Thymus (tissue), 11 donors: ENCODE data around the gene KRT23. TPM values are rescaled to one million over a fixed set of nuclear protein-coding genes. Genes with fewer than 3 reads are reported as not detected.

ENCODE experiments used
- DNase-seq, 9 donors: peaks; one replicate each; pipeline ENCODE4 v3.0.0-alpha.2; 2013; ENCODE audit warnings: low spot score in 9 of 9, low read depth in 6 of 9, missing footprints in 1 of 9
- H3K27ac ChIP-seq, 2 donors: one replicate each; pipeline ENCODE4 v1.5.1; 2013; ENCODE audit warnings: control low read depth in 1 of 2, low read depth in 1 of 2, low read length in 1 of 2, mild to moderate bottlenecking in 1 of 2, moderate library complexity in 1 of 2
- H3K27me3 ChIP-seq, 2 donors: one replicate each; pipeline ENCODE4 v1.5.1; 2013; ENCODE audit warnings: low read length in 1 of 2; ENCODE audit not compliant: control insufficient read depth in 2 of 2, insufficient read depth in 1 of 2
- H3K36me3 ChIP-seq, 2 donors: one replicate each; pipeline ENCODE4 v1.5.1; 2013; ENCODE audit warnings: low read length in 1 of 2, mild to moderate bottlenecking in 1 of 2, moderate library complexity in 1 of 2; ENCODE audit not compliant: control insufficient read depth in 2 of 2, insufficient read depth in 2 of 2
- H3K4me1 ChIP-seq, 2 donors: one replicate each; pipeline ENCODE4 v1.5.1; 2013; ENCODE audit warnings: low read length in 2 of 2; ENCODE audit not compliant: control insufficient read depth in 2 of 2, insufficient read depth in 2 of 2
- H3K4me3 ChIP-seq, 2 donors: one replicate each; pipeline ENCODE4 v1.5.1; 2013; ENCODE audit warnings: low read length in 2 of 2, control low read depth in 1 of 2, mild to moderate bottlenecking in 1 of 2
- H3K9me3 ChIP-seq, 2 donors: one replicate each; pipeline ENCODE4 v1.5.1; 2013; ENCODE audit warnings: low read length in 1 of 2, mild to moderate bottlenecking in 1 of 2; ENCODE audit not compliant: control insufficient read depth in 2 of 2, insufficient read depth in 1 of 2
- WGBS: extraction: QIAGEN DNeasy Blood & Tissue Kit; methylation state at CpG from one replicate; pipeline ENCODE4 v1.1.7; 2013; 5-methylcytosine and 5-hydroxymethylcytosine counted together
- polyA plus RNA-seq: library from polyadenylated mRNA; stranded (reverse); fragments of 200-250 nt; gene quantifications from one replicate; pipeline ENCODE4 v1.2.3, GENCODE V29; 2013
- total RNA-seq: library from RNA; stranded (reverse); fragments of 120-200 nt; gene quantifications from one replicate; pipeline ENCODE4 v1.2.4, GENCODE V29; 2013
- donor health status: healthy.

Gene KRT23
- total and polyA plus RNA-seq, 2 donors, result 1.5 to 30.7 TPM

GRCh38 chr17:40906613-40907012 is 30.8 kb downstream of the KRT23 start:
- Histone ChIP-seq H3K4me3 (no peak overlapping the region), H3K4me1 (peaks cover 0 to 2% of the 10 kb centered on the region in 2 donors), H3K27me3 (peaks cover 0 to 5% of the 10 kb centered on the region in 2 donors), H3K36me3 (no peaks in the 10 kb centered on the region), H3K9me3 (no peaks in the 10 kb centered on the region), H3K27ac (no peak overlapping the region)
- no peak for DNase-seq
- 94% methylated on average over 4 of the region's 4 CpGs for WGBS

GRCh38 chr17:40905370-40905769 is 32.1 kb downstream of the KRT23 start:
- WGBS, result 96% methylated on average over 5 of the region's 5 CpGs
- no peak for DNase-seq

GRCh38 chr17:40903129-40903847 is 34.2 kb downstream of the KRT23 start:
- no peaks in the 10 kb centered on the region for H3K9me3 ChIP-seq
- no peak for DNase-seq
- 84% methylated on average over 12 of the region's 12 CpGs for WGBS
- no peaks in the 10 kb centered on the region for H3K36me3 ChIP-seq
- no peak overlapping the region for H3K27ac ChIP-seq
- no peaks in the 10 kb centered on the region for H3K4me1 ChIP-seq
- H3K27me3 ChIP-seq, result no peaks in the 10 kb centered on the region
- H3K4me3 ChIP-seq, result no peak overlapping the region

More at GRCh38 chr17:40905370-40905769, 32.1 kb downstream of the KRT23 start:
- peaks cover 0 to 2% of the 10 kb centered on the region in 2 donors for H3K27me3 ChIP-seq
- H3K4me1 ChIP-seq, result peaks cover 0 to 2% of the 10 kb centered on the region in 2 donors
- no peaks in the 10 kb centered on the region for H3K36me3 ChIP-seq
- no peak overlapping the region for H3K4me3 ChIP-seq
- no peak overlapping the region for H3K27ac ChIP-seq
- no peaks in the 10 kb centered on the region for H3K9me3 ChIP-seq

GRCh38 chr17:40902498-40902897 is 34.9 kb downstream of the KRT23 start:
- 93% methylated on average over 4 of the region's 4 CpGs for WGBS
- DNase-seq, result no peak
- no peak overlapping the region for H3K4me3 ChIP-seq
- H3K9me3 ChIP-seq, result no peaks in the 10 kb centered on the region
- H3K27ac ChIP-seq, result no peak overlapping the region
- H3K4me1 ChIP-seq, result no peaks in the 10 kb centered on the region
- H3K36me3 ChIP-seq, result no peaks in the 10 kb centered on the region
- H3K27me3 ChIP-seq, result no peaks in the 10 kb centered on the region

- 91% methylated on average over 1 of the region's 1 CpG for WGBS
These were observed 35.4 kb downstream of the KRT23 start for GRCh38 chr17:40901981-40902474.

GRCh38 chr17:40900809-40901356 is 36.6 kb downstream of the KRT23 start:
- Histone ChIP-seq H3K9me3 (no peaks in the 10 kb centered on the region), H3K36me3 (no peaks in the 10 kb centered on the region), H3K4me3 (no peak overlapping the region), H3K27ac (no peak overlapping the region), H3K27me3 (no peaks in the 10 kb centered on the region), H3K4me1 (no peaks in the 10 kb centered on the region)
- no peak for DNase-seq
- 93% methylated on average over 5 of the region's 5 CpGs for WGBS

More at GRCh38 chr17:40901981-40902474, 35.4 kb downstream of the KRT23 start:
- DNase-seq, result no peak
- Histone ChIP-seq H3K4me3 (no peak overlapping the region), H3K27ac (no peak overlapping the region), H3K36me3 (no peaks in the 10 kb centered on the region), H3K9me3 (no peaks in the 10 kb centered on the region), H3K27me3 (no peaks in the 10 kb centered on the region), H3K4me1 (no peaks in the 10 kb centered on the region)

DNA sequence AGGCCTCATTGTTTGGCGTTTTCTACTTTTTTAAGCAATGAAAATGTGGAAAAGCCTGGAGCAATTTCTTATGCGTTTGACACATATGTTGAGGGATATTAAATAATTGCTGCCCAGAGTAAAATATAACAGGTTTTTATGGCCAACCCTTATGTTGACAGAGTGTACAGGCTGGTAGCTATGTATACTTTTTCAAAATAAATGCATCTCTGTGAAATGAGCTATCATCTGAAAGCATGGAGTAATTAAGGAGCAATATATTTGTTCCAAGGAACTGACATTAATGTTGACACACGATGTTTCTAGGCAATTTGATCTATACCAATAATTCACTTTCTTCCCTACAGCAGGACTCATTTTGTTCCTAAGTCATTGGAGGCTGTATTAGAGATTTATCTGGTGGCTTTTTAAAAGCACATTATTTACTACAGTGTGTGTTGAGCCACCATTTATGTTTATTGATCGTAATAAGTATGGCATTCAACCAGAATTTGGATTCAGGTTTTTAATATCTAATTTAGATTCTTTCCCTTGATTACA is 40.5 kb downstream of the KRT23 start:
- H3K4me1 ChIP-seq, result no peaks in the 10 kb centered on the region
- no peaks in the 10 kb centered on the region for H3K36me3 ChIP-seq
- no peaks in the 10 kb centered on the region for H3K27me3 ChIP-seq
- 97% methylated on average over 4 of the region's 4 CpGs for WGBS
- DNase-seq, result no peak
- H3K4me3 ChIP-seq, result no peak overlapping the region
- no peak overlapping the region for H3K27ac ChIP-seq
- H3K9me3 ChIP-seq, result no peaks in the 10 kb centered on the region

- 64% methylated on average over 9 of the region's 9 CpGs for WGBS
- no peak for DNase-seq
- Histone ChIP-seq H3K27me3 (no peaks in the 10 kb centered on the region), H3K36me3 (no peaks in the 10 kb centered on the region), H3K4me3 (no peak overlapping the region), H3K27ac (no peak overlapping the region), H3K9me3 (no peaks in the 10 kb centered on the region), H3K4me1 (no peaks in the 10 kb centered on the region)
These were observed 42.2 kb downstream of the KRT23 start for GRCh38 chr17:40895106-40895730.

DNA sequence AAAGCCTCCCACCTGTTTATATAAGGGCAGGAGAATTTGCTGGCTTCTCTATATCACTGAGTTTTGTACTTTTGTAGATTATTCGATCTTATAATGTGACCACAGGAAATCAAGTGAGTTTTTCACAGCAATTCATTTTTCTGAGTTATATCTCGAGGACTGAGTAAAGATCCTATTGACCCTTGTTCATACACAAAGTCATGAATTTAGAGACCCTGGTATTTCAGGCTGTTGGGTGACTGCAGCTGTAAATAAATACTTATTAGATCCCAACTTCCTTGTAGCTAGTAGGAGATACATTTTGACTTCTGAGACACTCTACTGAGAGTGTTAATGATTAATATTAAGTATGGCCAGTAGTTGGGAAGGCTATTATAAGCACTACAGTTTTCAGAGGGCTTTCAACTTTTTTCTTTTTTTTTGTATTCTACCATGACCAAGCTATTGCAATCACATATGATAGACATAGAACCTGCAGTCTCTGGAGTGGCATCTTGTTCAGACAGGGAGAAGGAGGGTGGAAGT is 49.2 kb downstream of the KRT23 start:
- peaks cover 0 to 6% of the 10 kb centered on the region in 2 donors for H3K27me3 ChIP-seq
- H3K27ac ChIP-seq, result no peak overlapping the region
- WGBS, result 90% methylated on average over 2 of the region's 2 CpGs
- no peaks in the 10 kb centered on the region for H3K36me3 ChIP-seq
- DNase-seq, result no peak
- no peaks in the 10 kb centered on the region for H3K4me1 ChIP-seq
- no peak overlapping the region for H3K4me3 ChIP-seq
- no peaks in the 10 kb centered on the region for H3K9me3 ChIP-seq
